GM21723 (cell line): Measurements from ENCODE around the gene VPS50.
A peak's percentile ranks its signal among the peaks of the same experiment; 100 is the strongest.

Experiments used
- ATAC-seq: cut with Tn5 transposase; IDR thresholded peaks from one replicate; pipeline ENCODE4 v1.9.1; 2021; ENCODE audit warnings: mild to moderate bottlenecking, moderate library complexity; ENCODE audit not compliant: unreplicated experiment

The VPS50 gene

GRCh38 chr7:93231799-93232672, at the start of gene VPS50:
Gene VPS50 (plus strand): TSS chr7:93232366. CDS start chr7:93232468, 102 bp downstream.
- ATAC-seq: peak; percentile 99

- no peak for ATAC-seq
Observed at GRCh38 chr7:93185303-93186027, 46.7 kb upstream of the VPS50 start.

GRCh38 chr7:93188870-93189634, 43.1 kb upstream of the VPS50 start:
- ATAC-seq: no peak

- ATAC-seq: no peak
Observed at GRCh38 chr7:93194386-93194785, 37.8 kb upstream of the VPS50 start.

- ATAC-seq: no peak
Observed at GRCh38 chr7:93196336-93196735, 35.8 kb upstream of the VPS50 start.

GRCh38 chr7:93198472-93198871, 33.7 kb upstream of the VPS50 start:
- no peak for ATAC-seq

GRCh38 chr7:93202594-93203250, 29.4 kb upstream of the VPS50 start:
- ATAC-seq: no peak

GRCh38 chr7:93203496-93203895, 28.7 kb upstream of the VPS50 start:
- no peak for ATAC-seq

- no peak for ATAC-seq
Observed at GRCh38 chr7:93205046-93205445, 27.1 kb upstream of the VPS50 start.

- ATAC-seq: no peak
Observed at GRCh38 chr7:93211228-93211818, 20.8 kb upstream of the VPS50 start.

GRCh38 chr7:93212881-93213280, 19.3 kb upstream of the VPS50 start:
- ATAC-seq: no peak

GRCh38 chr7:93218997-93219827, 13.0 kb upstream of the VPS50 start:
- no peak for ATAC-seq

- no peak for ATAC-seq
Observed at GRCh38 chr7:93219868-93220267, 12.3 kb upstream of the VPS50 start.

- no peak for ATAC-seq
Observed at GRCh38 chr7:93226310-93226709, 5.9 kb upstream of the VPS50 start, which contains the start of gene HEPACAM2. Gene HEPACAM2 (minus strand): TSS chr7:93226469.

GRCh38 chr7:93228302-93228701, 3.9 kb upstream of the VPS50 start:
- ATAC-seq: peak; percentile 29

GRCh38 chr7:93231259-93231658, 907 bp upstream of the VPS50 start:
- ATAC-seq: no peak

- peak; percentile 17 for ATAC-seq
Observed at GRCh38 chr7:93232673-93233018, 480 bp downstream of the VPS50 start.

GRCh38 chr7:93235541-93235940, 3.4 kb downstream of the VPS50 start:
- ATAC-seq: no peak

GRCh38 chr7:93238131-93238530, 6.0 kb downstream of the VPS50 start:
- no peak for ATAC-seq

GRCh38 chr7:93238748-93239147, 6.6 kb downstream of the VPS50 start:
- no peak for ATAC-seq
